ENCODE results near the gene PLCE1.

Gene PLCE1

DNA sequence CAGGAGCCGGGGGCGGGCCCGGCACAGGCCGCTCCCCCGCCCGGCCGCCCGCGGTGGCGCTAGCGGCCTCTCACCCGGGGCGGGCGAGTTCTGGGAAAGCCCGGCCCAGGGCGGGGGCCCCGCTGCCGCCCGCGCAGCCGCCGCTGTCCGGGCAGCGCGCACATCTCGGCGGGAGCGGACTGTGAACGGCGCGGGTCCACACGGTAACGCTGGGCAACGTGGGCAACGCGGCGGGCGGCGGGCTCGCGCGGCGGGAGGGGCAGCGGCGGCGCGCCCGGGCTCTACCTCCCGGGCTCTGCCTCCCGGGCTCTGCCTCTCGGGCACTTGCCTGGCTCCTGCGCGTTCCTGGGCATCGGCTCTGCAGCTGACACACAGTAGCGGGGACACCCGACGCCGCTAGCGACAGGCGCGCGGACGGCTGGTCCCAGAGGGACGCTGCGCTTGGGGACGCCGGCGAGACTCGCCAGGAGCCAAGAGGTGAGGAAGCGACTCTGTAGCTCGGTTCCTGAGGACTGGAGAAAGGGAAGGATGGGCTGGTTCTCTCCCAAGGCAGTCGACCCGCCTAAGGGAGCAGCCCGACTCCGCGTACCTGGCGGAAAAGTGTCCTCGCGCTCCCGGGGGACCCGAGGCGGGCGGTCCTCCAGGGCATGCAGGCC lies at the start of gene PLCE1:
PLCE1 (plus strand) TSS at position 150 of the 656 bp plus-strand sequence. CDS start 37,116 bp downstream, outside the sequence.
- TF ChIP-seq, protein P1, sequence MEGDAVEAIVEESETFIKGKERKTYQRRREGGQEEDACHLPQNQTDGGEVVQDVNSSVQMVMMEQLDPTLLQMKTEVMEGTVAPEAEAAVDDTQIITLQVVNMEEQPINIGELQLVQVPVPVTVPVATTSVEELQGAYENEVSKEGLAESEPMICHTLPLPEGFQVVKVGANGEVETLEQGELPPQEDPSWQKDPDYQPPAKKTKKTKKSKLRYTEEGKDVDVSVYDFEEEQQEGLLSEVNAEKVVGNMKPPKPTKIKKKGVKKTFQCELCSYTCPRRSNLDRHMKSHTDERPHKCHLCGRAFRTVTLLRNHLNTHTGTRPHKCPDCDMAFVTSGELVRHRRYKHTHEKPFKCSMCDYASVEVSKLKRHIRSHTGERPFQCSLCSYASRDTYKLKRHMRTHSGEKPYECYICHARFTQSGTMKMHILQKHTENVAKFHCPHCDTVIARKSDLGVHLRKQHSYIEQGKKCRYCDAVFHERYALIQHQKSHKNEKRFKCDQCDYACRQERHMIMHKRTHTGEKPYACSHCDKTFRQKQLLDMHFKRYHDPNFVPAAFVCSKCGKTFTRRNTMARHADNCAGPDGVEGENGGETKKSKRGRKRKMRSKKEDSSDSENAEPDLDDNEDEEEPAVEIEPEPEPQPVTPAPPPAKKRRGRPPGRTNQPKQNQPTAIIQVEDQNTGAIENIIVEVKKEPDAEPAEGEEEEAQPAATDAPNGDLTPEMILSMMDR (conservative IDR thresholded peaks at IDR 0.05; ENCODE audit: low read depth, low read length) = no peak
- no peak for DNase-seq (ENCODE audit: low read depth)
- peak within 1 kb of the TSS; percentile 83 for H3K4me3 ChIP-seq (ENCODE audit: low read length)

DNA sequence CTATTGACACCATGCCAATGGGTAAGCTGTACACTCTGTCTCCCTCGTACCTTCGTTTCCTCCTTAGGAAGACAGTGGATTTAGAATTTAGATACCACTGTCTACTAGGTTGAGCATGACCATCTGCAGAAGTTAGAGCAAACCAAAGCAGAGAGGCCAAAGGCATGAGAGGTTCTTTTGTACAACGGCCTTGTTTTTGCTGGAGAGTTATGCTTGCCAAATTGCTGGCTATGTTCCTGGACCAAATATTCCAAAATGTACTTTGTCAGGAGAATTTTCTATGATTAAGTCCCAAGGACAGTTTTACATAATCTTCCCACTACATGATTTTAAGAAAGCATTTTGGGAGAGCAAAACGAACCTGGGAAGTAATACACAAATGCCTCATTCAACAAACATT lies 47.9 kb upstream of the PLCE1 start:
- H3K4me3 ChIP-seq (ENCODE audit: low read length) = no peak overlapping the region
- DNase-seq (ENCODE audit: low read depth) = no peak
- TF ChIP-seq, protein P1 (conservative IDR thresholded peaks at IDR 0.05; ENCODE audit: low read depth, low read length) = no peak

DNA sequence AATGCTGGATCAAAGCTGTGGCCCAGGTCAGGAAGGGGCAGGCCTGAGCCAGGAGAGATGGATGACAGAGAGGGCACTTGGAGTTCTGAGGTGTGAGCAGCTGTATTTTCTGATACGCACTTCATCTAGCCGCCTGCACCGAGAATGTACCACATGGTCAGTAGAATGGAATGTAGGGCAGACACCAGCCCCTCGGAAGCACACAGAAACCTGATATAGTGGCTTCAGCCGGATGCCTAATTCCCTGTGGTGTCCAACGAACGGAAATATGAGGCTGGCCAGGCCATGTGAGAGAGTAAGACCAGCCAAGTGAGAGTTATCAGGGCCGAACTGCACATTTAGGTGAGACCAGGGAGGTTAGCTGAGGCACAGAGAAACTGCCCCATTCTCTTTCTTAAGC lies 46.7 kb upstream of the PLCE1 start:
- peak; percentile 32 for DNase-seq (ENCODE audit: low read depth)
- H3K4me3 ChIP-seq (ENCODE audit: low read length) = no peak overlapping the region
- TF ChIP-seq, protein P1 (conservative IDR thresholded peaks at IDR 0.05; ENCODE audit: low read depth, low read length) = no peak

DNA sequence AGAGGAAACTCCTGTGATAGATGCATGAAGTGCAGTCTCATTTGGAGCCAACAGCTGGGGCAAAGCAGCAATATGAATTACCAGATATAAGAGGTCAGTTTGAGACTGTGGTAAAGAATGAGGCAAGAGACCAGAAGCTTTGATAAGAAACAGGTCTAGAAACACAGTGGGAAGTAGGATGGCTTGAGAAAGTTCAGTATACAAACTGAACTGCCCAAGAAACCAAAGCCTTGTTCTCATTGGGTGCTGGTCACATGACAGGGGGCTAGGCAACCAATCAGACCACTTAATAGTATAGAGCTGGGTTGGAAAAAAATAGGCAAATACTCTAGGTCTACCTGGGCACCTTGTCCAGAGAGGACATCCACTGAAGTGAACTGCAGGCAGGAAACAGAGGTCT lies 46.2 kb upstream of the PLCE1 start:
- TF ChIP-seq, protein P1 (conservative IDR thresholded peaks at IDR 0.05; ENCODE audit: low read depth, low read length) = no peak
- H3K4me3 ChIP-seq (ENCODE audit: low read length) = no peak overlapping the region
- no peak for DNase-seq (ENCODE audit: low read depth)

DNA sequence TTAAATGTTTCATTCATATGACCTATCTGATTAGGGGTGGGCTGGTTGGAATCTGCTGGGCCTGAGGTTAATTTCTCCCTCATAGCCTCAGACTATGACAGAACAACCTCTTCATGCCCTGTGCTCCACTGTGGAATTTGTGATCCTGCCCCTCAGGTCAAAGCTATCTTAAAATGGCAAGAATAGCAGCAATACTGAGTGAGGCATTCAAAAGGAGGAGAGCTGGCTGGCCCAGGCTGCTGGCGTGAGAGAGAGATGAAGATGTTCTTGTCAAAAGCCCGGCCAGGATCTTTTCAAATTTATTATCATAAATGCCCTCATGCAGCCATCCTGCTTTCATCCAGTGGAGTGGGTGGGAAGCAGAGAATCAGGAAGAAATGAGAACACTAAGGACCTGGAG lies 41.8 kb upstream of the PLCE1 start:
- TF ChIP-seq, protein P1 (conservative IDR thresholded peaks at IDR 0.05; ENCODE audit: low read depth, low read length) = no peak
- no peak for DNase-seq (ENCODE audit: low read depth)
- no peak overlapping the region for H3K4me3 ChIP-seq (ENCODE audit: low read length)

DNA sequence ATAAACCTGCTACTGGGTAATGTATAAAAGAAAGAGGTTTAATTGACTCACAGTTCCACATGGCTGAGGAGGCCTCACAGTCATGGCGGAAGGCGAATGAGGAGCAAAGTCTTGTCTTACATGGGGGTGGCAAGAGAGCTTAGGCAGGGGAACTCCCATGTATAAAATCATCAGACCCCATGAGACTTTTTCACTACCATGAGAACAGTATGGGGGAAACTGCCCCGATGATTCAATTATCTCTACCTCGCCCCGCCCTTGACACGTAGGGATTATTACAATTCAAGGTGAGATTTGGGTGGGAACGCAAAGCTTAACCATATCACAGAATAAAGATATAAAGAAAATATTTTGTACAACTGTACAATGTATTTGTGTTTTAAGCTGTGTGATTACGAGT lies 39.4 kb upstream of the PLCE1 start:
- H3K4me3 ChIP-seq (ENCODE audit: low read length) = no peak overlapping the region
- no peak for DNase-seq (ENCODE audit: low read depth)
- TF ChIP-seq, protein P1 (conservative IDR thresholded peaks at IDR 0.05; ENCODE audit: low read depth, low read length) = no peak

DNA sequence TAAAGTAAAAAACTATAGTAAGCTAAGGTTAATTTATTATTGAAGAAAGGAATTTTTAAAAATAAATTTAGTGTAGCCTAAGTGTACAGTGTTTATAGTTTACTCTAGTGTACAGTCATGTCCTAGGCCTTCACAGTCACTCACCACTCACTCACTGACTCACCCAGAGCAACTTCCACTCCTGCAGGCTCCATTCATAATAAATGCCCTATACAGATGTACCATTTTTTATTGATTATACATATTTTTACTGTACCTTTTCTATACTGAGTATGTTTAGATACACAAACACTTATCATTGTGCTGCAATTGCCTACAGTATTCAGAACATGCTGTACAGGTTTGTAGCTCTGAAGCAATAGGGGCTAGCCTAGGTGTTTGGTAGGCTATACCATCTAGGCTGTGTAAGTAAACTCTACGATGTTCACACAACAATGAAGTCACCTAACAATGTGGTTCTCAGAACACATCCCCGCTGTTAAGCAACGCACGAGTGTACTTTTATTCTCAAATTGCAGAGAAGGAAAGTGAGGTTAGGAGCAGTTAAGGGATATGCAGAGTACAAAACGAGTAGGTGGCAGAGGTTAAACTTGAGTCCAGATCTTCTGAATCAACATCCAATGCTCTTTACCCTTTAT lies 38.9 kb upstream of the PLCE1 start:
- no peak overlapping the region for H3K4me3 ChIP-seq (ENCODE audit: low read length)
- TF ChIP-seq, protein P1 (conservative IDR thresholded peaks at IDR 0.05; ENCODE audit: low read depth, low read length) = no peak
- no peak for DNase-seq (ENCODE audit: low read depth)

All from retinal pigment epithelial cell (primary cell).